ENCODE results near the gene TPSG1. TPM values are rescaled to one million over a fixed set of nuclear protein-coding genes. Genes with fewer than 3 reads are reported as not detected.
"Not testable (repeated sequence)": the region's sequence is repeated elsewhere in the genome, so short reads cannot be mapped to it uniquely, and the experiment has no call there.

Gene TPSG1
- total RNA-seq, 2 experiments from 2014 or later = not detected

- DNase-seq; intact Hi-C loops (cut with micrococcal nuclease); H3K27ac Mint-ChIP-seq; H3K4me1 Mint-ChIP-seq (ENCODE audit: low read depth); CTCF ChIA-PET; H3K4me3 Mint-ChIP-seq; H3K36me3 Mint-ChIP-seq; H3K27me3 Mint-ChIP-seq; POLR2A ChIA-PET; H3K9me3 Mint-ChIP-seq: not testable (repeated sequence)
Measured at GRCh38 chr16:1253701-1254364, 28.8 kb upstream of the TPSG1 start.

GRCh38 chr16:1249031-1249755 is 24.1 kb upstream of the TPSG1 start:
- POLR2A ChIA-PET; DNase-seq; intact Hi-C loops (cut with micrococcal nuclease); CTCF ChIA-PET; H3K27me3 Mint-ChIP-seq; H3K4me1 Mint-ChIP-seq (ENCODE audit: low read depth); H3K36me3 Mint-ChIP-seq; H3K4me3 Mint-ChIP-seq; H3K27ac Mint-ChIP-seq; H3K9me3 Mint-ChIP-seq: not testable (repeated sequence)

- H3K4me1 Mint-ChIP-seq (ENCODE audit: low read depth); intact Hi-C loops (cut with micrococcal nuclease); POLR2A ChIA-PET; H3K27me3 Mint-ChIP-seq; CTCF ChIA-PET; H3K36me3 Mint-ChIP-seq; H3K27ac Mint-ChIP-seq; DNase-seq; H3K9me3 Mint-ChIP-seq; H3K4me3 Mint-ChIP-seq: not testable (repeated sequence)
Measured at GRCh38 chr16:1247903-1248537, 23.0 kb upstream of the TPSG1 start.

- ChIA-PET CTCF (no interaction called here), POLR2A (no interaction called here)
- Mint-ChIP-seq H3K27me3 (peaks cover 8% of the 10 kb centered on the region), H3K9me3 (no peaks in the 10 kb centered on the region), H3K4me1 (ENCODE audit: low read depth) (no peaks in the 10 kb centered on the region), H3K36me3 (no peaks in the 10 kb centered on the region), H3K4me3 (no peak overlapping the region), H3K27ac (no peak overlapping the region)
- intact Hi-C loops (cut with micrococcal nuclease) = no loop called here
- DNase-seq = no peak
Measured at GRCh38 chr16:1245452-1246020, 20.5 kb upstream of the TPSG1 start.

GRCh38 chr16:1244881-1245280 is 19.8 kb upstream of the TPSG1 start:
- H3K27me3 Mint-ChIP-seq = peaks cover 8% of the 10 kb centered on the region
- H3K4me1 Mint-ChIP-seq (ENCODE audit: low read depth) = no peaks in the 10 kb centered on the region
- POLR2A ChIA-PET = no interaction called here
- H3K4me3 Mint-ChIP-seq = no peak overlapping the region
- CTCF ChIA-PET = no interaction called here
- intact Hi-C loops (cut with micrococcal nuclease) = no loop called here
- no peaks in the 10 kb centered on the region for H3K36me3 Mint-ChIP-seq
- H3K27ac Mint-ChIP-seq = no peak overlapping the region
- DNase-seq = no peak
- H3K9me3 Mint-ChIP-seq = no peaks in the 10 kb centered on the region

GRCh38 chr16:1243907-1244850 is 19.1 kb upstream of the TPSG1 start:
- H3K9me3 Mint-ChIP-seq; H3K4me3 Mint-ChIP-seq; H3K27me3 Mint-ChIP-seq; intact Hi-C loops (cut with micrococcal nuclease); H3K4me1 Mint-ChIP-seq (ENCODE audit: low read depth); H3K27ac Mint-ChIP-seq; CTCF ChIA-PET; H3K36me3 Mint-ChIP-seq; POLR2A ChIA-PET; DNase-seq: not testable (repeated sequence)

GRCh38 chr16:1243363-1243762 is 18.3 kb upstream of the TPSG1 start:
- H3K27ac Mint-ChIP-seq; DNase-seq; intact Hi-C loops (cut with micrococcal nuclease); POLR2A ChIA-PET; H3K27me3 Mint-ChIP-seq; CTCF ChIA-PET; H3K4me1 Mint-ChIP-seq (ENCODE audit: low read depth); H3K36me3 Mint-ChIP-seq; H3K9me3 Mint-ChIP-seq; H3K4me3 Mint-ChIP-seq: not testable (repeated sequence)

GRCh38 chr16:1241081-1241480 is 16.0 kb upstream of the TPSG1 start:
- H3K4me3 Mint-ChIP-seq; H3K9me3 Mint-ChIP-seq; DNase-seq; H3K27ac Mint-ChIP-seq; H3K36me3 Mint-ChIP-seq; POLR2A ChIA-PET; H3K4me1 Mint-ChIP-seq (ENCODE audit: low read depth); intact Hi-C loops (cut with micrococcal nuclease); H3K27me3 Mint-ChIP-seq; CTCF ChIA-PET: not testable (repeated sequence)

GRCh38 chr16:1240436-1240835 is 15.4 kb upstream of the TPSG1 start, which contains the start of gene TPSAB1:
Gene TPSAB1 (plus strand): TSS chr16:1240705. CDS start chr16:1240939, 234 bp downstream.
- H3K4me3 Mint-ChIP-seq; CTCF ChIA-PET; H3K27ac Mint-ChIP-seq; H3K36me3 Mint-ChIP-seq; intact Hi-C loops (cut with micrococcal nuclease); H3K4me1 Mint-ChIP-seq (ENCODE audit: low read depth); DNase-seq; H3K27me3 Mint-ChIP-seq; H3K9me3 Mint-ChIP-seq; POLR2A ChIA-PET: not testable (repeated sequence)

- H3K9me3 Mint-ChIP-seq; intact Hi-C loops (cut with micrococcal nuclease); CTCF ChIA-PET; H3K27me3 Mint-ChIP-seq; H3K4me3 Mint-ChIP-seq; POLR2A ChIA-PET; H3K27ac Mint-ChIP-seq; DNase-seq; H3K36me3 Mint-ChIP-seq; H3K4me1 Mint-ChIP-seq (ENCODE audit: low read depth): not testable (repeated sequence)
Measured at GRCh38 chr16:1239575-1239974, 14.5 kb upstream of the TPSG1 start.

- POLR2A ChIA-PET; H3K9me3 Mint-ChIP-seq; H3K36me3 Mint-ChIP-seq; H3K27me3 Mint-ChIP-seq; CTCF ChIA-PET; intact Hi-C loops (cut with micrococcal nuclease); H3K4me1 Mint-ChIP-seq (ENCODE audit: low read depth); H3K27ac Mint-ChIP-seq; DNase-seq; H3K4me3 Mint-ChIP-seq: not testable (repeated sequence)
Measured at GRCh38 chr16:1238909-1239308, 13.8 kb upstream of the TPSG1 start.

GRCh38 chr16:1237990-1238389 is 12.9 kb upstream of the TPSG1 start:
- CTCF ChIA-PET = no interaction called here
- DNase-seq = no peak
- no peaks in the 10 kb centered on the region for H3K36me3 Mint-ChIP-seq
- H3K9me3 Mint-ChIP-seq = no peaks in the 10 kb centered on the region
- no peaks in the 10 kb centered on the region for H3K4me1 Mint-ChIP-seq (ENCODE audit: low read depth)
- intact Hi-C loops (cut with micrococcal nuclease) = no loop called here
- H3K4me3 Mint-ChIP-seq = no peak overlapping the region
- POLR2A ChIA-PET = no interaction called here
- H3K27ac Mint-ChIP-seq = no peak overlapping the region
- H3K27me3 Mint-ChIP-seq = no peaks in the 10 kb centered on the region
